Right atrium auricular region (tissue), 2 donors: ENCODE measurements around the gene OSGIN1. TPM values are rescaled to one million over a fixed set of nuclear protein-coding genes. Genes with fewer than 3 reads are reported as not detected.

Source experiments
- DNase-seq: peaks from one replicate; pipeline ENCODE4 v3.0.0-alpha.2; 2019; ENCODE audit warnings: low spot score
- H3K27ac ChIP-seq, 2 donors: fragments of 200-600 bp; sonication (generic); 1 replicate in 1 of 2; 2 replicates in 1 of 2; pipeline ENCODE4 v1.5.1; 2016 to 2019
- H3K27me3 ChIP-seq, 2 donors: fragments of 200-600 bp; sonication (generic); one replicate each; pipeline versions ENCODE4 v1.5.1 to v1.6.0; 2017 to 2019
- H3K36me3 ChIP-seq: fragments of 200-600 bp; sonication (generic); one replicate; pipeline ENCODE4 v1.5.1; 2016
- H3K4me1 ChIP-seq, 2 donors: fragments of 200-600 bp; sonication (generic); one replicate each; pipeline versions ENCODE4 v1.5.1 to v1.6.0; 2017 to 2019
- H3K4me3 ChIP-seq, 2 donors: fragments of 200-600 bp; sonication (generic); 1 replicate in 1 of 2; 2 replicates in 1 of 2; pipeline ENCODE4 v1.5.1; 2017 to 2019; ENCODE audit warnings: mild to moderate bottlenecking in 1 of 2, moderate library complexity in 1 of 2
- H3K9me3 ChIP-seq, 2 donors: fragments of 200-600 bp; sonication (generic); one replicate each; pipeline ENCODE4 v1.5.1; 2019
- total RNA-seq, 2 donors: library from RNA; depleted of rRNA; stranded (reverse); fragments of >200 nt; gene quantifications; one replicate each; pipeline ENCODE4 v1.1.0, GENCODE V29; 2016
- TF ChIP-seq, protein P1 (sequence below), 2 donors: fragments of 200-600 bp; sonication (generic); IDR thresholded peaks; one replicate each; pipeline ENCODE4 v1.5.1; 2019; ENCODE audit warnings: antibody characterized with exemption in 2 of 2

The OSGIN1 gene
- total RNA-seq, 2 donors from 2014 or later: 6.0 to 6.5 TPM

DNA sequence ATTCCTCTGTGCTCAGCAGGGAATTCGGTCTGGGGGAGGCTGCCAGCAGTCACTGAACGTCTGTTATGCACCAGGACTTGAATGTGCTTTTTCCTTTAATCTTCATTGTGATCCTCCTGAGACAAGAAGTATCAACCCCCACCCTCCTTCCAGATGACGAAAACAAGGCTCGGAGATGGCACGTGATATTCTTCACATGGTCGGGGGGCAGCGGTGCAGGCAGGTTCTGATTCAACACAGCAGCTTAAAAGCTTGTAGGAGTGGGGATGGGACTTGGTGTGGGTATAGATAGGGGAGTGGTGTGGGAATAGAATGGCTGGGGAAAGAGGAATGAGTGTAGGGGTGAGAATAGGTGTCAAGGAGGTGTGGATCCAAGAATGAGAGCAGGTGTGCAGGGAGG is 21.4 kb downstream of the OSGIN1 start:
- H3K4me1 ChIP-seq: no peaks in the 10 kb centered on the region
- peaks cover 0 to 9% of the 10 kb centered on the region in 2 donors for H3K9me3 ChIP-seq
- DNase-seq: no peak
- no peaks in the 10 kb centered on the region for H3K27me3 ChIP-seq
- H3K27ac ChIP-seq: no peak overlapping the region
- TF ChIP-seq, protein P1, sequence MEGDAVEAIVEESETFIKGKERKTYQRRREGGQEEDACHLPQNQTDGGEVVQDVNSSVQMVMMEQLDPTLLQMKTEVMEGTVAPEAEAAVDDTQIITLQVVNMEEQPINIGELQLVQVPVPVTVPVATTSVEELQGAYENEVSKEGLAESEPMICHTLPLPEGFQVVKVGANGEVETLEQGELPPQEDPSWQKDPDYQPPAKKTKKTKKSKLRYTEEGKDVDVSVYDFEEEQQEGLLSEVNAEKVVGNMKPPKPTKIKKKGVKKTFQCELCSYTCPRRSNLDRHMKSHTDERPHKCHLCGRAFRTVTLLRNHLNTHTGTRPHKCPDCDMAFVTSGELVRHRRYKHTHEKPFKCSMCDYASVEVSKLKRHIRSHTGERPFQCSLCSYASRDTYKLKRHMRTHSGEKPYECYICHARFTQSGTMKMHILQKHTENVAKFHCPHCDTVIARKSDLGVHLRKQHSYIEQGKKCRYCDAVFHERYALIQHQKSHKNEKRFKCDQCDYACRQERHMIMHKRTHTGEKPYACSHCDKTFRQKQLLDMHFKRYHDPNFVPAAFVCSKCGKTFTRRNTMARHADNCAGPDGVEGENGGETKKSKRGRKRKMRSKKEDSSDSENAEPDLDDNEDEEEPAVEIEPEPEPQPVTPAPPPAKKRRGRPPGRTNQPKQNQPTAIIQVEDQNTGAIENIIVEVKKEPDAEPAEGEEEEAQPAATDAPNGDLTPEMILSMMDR (IDR thresholded peaks at IDR 0.05): no peak
- H3K36me3 ChIP-seq: no peaks in the 10 kb centered on the region
- no peak overlapping the region for H3K4me3 ChIP-seq

- no peaks in the 10 kb centered on the region for H3K4me1 ChIP-seq
- TF ChIP-seq, protein P1 (IDR thresholded peaks at IDR 0.05): no peak
- no peak for DNase-seq
- H3K36me3 ChIP-seq: no peaks in the 10 kb centered on the region
- H3K9me3 ChIP-seq: peaks cover 0 to 9% of the 10 kb centered on the region in 2 donors
- no peak overlapping the region for H3K4me3 ChIP-seq
- no peaks in the 10 kb centered on the region for H3K27me3 ChIP-seq
- no peak overlapping the region for H3K27ac ChIP-seq
Measured at GRCh38 chr16:83975590-83976260, 22.7 kb downstream of the OSGIN1 start.

- Histone ChIP-seq H3K4me3 (no peak overlapping the region), H3K36me3 (no peaks in the 10 kb centered on the region), H3K27me3 (no peaks in the 10 kb centered on the region), H3K4me1 (no peaks in the 10 kb centered on the region), H3K9me3 (peaks cover 0 to 9% of the 10 kb centered on the region in 2 donors), H3K27ac (no peak overlapping the region)
- no peak for DNase-seq
- TF ChIP-seq, protein P1 (IDR thresholded peaks at IDR 0.05): no peak
Measured at GRCh38 chr16:83977056-83977815, 24.2 kb downstream of the OSGIN1 start.

DNA sequence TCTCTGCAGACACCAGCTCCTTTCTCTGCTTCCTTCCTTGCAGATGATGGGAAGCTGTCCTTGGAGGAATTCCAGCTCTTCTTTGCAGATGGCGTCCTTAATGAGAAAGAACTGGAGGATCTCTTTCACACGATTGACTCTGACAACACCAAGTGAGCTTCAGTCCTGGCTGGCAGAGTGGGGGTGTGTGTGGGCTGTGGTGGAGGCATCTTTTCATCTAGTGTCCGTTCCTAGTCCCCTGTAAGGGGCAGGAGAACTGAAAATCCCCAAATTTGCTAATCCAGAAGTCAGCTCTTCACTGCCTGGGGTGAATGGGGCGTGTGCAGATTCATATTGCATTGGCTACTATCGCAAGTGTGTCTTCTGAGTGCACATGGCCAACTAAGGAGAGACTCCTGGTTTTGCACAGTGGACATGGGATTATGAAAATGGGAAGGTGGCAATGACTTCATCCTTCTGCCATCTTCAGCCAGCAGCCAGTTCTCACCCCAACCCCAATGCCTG is 25.4 kb downstream of the OSGIN1 start:
- peaks cover 0 to 9% of the 10 kb centered on the region in 2 donors for H3K9me3 ChIP-seq
- no peak overlapping the region for H3K27ac ChIP-seq
- H3K27me3 ChIP-seq: no peaks in the 10 kb centered on the region
- no peak overlapping the region for H3K4me3 ChIP-seq
- no peak for DNase-seq
- H3K4me1 ChIP-seq: peaks cover 0 to 4% of the 10 kb centered on the region in 2 donors
- TF ChIP-seq, protein P1 (IDR thresholded peaks at IDR 0.05): no peak
- no peaks in the 10 kb centered on the region for H3K36me3 ChIP-seq

DNA sequence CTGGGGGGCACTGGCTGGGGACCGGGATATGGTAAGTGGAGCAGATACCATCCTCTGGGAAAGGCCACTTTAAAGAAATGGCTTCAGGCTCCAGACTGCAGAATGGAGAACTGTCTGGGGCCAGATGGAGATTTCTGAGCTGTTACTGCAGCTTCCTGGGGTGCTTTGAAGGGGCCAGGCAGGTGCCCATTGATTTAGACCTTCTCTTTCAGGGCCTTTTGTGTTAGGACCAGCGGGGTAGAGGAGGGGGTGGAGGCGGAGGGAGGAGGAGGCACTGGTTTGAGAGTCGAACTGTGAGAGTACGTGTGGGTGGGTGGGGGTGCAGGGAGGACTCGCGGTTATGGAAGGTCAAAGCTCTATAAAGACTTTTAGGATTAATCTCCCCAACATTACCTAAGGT is 26.4 kb downstream of the OSGIN1 start:
- Histone ChIP-seq H3K36me3 (no peaks in the 10 kb centered on the region), H3K27ac (no peak overlapping the region), H3K27me3 (no peaks in the 10 kb centered on the region), H3K4me1 (peaks cover 0 to 4% of the 10 kb centered on the region in 2 donors), H3K9me3 (peaks cover 0 to 9% of the 10 kb centered on the region in 2 donors), H3K4me3 (no peak overlapping the region)
- TF ChIP-seq, protein P1 (IDR thresholded peaks at IDR 0.05): no peak
- no peak for DNase-seq
